Activated naive CD4-positive, alpha-beta T cell treated with anti-CD3 and anti-CD28 coated beads, Interleukin-2, amount 50 U/mL, for 16 hours (primary cell): ENCODE data around the gene KIAA1549.

Experiments used
- DNase-seq: peaks from one replicate; pipeline ENCODE4 v3.0.0-alpha.2; 2020

Gene KIAA1549

DNA sequence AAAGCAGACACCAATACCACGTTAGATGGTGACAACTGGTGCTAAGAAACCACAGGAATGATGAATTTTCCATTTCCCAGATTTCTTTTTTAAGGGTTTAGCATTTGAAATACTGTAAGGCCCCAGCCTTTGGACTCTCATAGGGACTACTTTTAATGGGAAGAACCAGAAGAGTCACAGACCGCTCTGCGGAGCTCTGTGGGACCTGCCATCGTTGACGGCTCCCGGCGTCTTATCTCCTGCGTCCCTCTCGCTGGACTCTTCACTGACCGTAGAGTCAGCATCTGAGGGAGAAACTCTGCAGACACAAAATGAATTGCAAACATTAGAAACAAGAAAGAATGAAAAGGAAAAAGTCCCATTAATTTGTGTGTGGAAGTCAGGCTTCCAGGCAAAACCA lies 101.8 kb downstream of the KIAA1549 start:
- no peak for DNase-seq

DNA sequence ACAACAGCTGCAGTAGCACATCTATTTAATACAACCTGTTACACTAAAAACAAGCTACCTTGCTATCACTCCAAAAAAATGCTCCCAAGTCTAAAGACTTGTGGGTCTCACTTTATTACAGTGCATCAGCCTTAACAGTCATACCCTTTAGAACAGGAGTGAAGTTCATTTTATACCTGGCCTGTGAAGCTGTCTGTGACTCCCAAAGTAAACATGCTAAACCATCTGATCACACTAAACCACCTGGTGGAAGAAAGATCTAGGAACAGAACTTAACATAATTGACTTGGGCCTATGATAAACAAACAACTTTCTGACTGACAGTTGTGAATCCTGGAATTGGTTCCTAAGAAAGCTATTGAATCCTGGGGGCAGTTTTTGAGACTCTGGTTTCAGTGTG lies 102.3 kb downstream of the KIAA1549 start:
- DNase-seq, result no peak

GRCh38 chr7:138878051-138878450 lies 103.1 kb downstream of the KIAA1549 start:
- no peak for DNase-seq

DNA sequence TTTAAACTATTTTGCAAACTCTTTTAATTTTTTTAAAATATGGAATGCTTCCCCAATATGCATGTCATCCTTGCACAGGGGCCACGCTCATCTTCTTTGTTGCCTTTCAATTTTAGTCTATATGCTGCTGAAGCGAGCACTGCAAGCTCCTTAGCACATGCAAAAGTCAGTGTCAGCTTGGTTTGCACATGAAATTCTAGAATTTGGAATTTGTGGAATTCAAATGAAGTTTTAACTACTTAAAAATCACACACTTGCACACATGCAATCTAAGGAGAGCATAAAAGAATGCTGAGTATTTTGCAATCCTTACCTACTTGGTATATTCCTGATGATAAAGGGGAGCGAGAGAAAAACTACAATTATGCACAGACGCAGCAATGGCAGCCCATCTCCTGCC lies 104.9 kb downstream of the KIAA1549 start:
- DNase-seq, result no peak

GRCh38 chr7:138875794-138876193 lies 105.4 kb downstream of the KIAA1549 start:
- peak; percentile 52 for DNase-seq

DNA sequence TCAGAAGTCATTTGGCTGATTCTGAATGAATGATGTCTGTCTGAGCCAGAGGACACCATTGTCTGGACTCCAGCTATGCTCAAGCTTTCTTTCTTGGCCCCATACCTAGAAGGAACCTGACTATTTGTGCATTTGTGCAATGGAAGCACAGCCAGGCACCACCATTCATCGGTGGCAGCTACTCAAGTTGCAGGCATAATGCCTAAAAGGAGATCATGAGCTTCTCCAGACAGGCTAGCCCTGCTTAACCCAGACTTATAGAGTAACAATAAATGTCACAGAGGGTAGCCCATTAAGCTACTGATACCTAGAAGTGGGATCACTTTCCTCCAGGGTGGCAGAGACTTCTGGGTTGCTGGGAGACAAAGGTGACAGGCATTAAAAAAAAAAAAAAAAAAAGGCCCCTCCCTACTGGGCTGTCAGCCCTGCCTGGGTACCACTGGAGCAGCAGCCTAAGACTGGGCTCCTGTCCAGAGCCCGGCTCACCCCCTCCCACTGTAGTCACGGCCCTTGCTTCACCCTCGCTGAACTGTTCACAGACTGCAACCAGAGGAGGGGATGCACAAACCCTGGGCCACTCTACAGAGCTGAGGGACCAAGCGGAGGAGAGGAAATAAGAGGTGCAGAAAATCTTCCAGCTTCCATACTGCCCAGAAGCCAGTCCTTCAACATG lies 107.8 kb downstream of the KIAA1549 start:
- DNase-seq, result no peak

GRCh38 chr7:138872576-138872975 lies 108.6 kb downstream of the KIAA1549 start:
- DNase-seq, result no peak

DNA sequence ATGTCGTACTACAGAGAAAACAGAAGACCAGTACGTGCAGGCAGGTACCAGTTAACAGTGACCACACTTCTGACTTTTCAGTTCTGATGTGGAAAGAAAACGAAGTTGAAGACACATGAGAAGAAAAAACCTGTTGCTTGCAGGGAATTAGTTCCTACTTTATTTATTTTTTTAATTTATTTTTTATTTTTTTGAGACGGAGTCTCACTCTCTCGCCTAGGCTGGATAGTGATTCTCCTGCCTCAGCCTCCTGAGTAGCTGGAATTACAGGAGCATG lies 109.4 kb downstream of the KIAA1549 start:
- no peak for DNase-seq

GRCh38 chr7:138871065-138871813 lies 110.0 kb downstream of the KIAA1549 start:
- no peak for DNase-seq

GRCh38 chr7:138869353-138869752 lies 111.8 kb downstream of the KIAA1549 start:
- DNase-seq, result no peak

DNA sequence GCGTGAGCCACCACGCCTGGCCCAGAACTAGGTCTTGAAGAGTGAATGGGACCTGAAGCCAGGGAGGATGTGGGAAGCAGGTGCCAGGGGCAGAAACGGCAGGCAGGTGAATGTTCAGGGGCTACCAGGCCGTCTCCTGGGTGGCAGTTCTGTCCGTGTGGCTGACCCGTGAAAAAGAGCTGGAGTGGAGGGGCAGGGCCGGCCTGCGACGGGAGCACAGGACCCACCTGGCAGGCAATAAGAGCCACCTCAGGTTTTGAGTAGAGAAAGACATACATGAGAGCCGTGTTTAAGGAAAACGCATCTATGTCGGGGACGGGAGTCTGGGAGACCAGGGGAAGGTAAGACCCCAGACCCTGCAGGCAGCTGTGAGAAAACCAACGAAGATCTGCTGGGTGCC lies 112.5 kb downstream of the KIAA1549 start:
- DNase-seq, result no peak

DNA sequence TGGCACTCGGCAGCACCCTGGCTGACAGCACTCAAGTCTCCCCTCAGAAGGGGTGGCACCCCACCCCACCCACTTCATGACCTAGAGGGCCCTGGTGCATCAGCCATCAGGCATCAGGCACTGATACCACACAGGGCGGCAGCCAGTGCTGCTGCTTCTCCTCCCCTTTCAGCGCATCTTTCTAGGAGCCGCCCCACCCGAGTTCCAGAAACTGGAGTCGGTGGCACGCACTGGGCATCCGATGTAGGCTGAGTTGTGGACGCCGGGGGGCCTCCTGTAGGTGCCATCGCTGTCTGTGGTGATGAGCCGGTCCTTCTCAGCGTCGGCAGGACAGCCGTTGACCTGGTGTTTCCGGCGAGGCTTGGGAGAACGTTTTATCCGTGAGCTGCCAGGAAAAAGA lies 113.4 kb downstream of the KIAA1549 start:
- DNase-seq, result no peak

DNA sequence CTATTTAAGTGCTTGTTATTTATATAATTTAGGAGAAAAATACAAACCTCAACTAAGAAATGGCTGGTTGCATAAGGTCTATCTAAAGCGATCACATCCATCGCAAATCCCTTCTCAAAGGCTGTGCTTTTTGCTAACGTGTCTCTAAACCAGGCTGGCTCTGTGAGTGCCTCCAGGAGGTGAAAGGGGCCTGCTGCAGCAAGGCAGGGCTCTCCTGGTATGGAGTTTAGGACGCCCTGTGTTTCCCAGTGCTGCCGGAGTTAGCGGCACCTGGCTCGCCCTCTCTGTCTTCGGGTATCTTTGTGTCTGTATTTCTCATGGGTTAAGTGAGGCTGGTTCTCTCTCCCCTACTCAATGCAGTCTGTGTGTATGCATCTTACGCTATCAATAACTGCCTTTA lies 114.8 kb downstream of the KIAA1549 start:
- DNase-seq, result no peak

GRCh38 chr7:138865843-138866242 lies 115.3 kb downstream of the KIAA1549 start:
- DNase-seq, result no peak

DNA sequence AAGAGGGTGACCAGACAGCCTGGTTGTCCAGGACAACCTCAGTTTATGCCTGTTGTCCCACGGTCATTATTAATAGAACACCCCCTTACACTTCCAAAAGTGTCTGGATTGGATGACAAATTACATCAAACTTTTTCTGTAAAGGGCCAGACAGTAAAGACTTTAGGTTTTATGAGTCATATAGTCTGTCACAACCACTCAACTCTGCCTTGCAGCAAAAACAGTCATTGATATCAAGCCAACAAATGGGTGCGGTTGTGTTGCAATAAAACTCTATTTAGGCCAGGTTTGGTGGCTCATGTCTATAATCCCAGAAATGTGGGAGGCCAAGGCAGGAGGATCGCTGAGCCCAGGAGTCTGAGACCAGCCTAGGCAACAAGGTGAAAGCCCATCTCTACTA lies 116.5 kb downstream of the KIAA1549 start:
- DNase-seq, result no peak

- DNase-seq, result no peak
Observed at GRCh38 chr7:138863931-138864330, 117.3 kb downstream of the KIAA1549 start.

GRCh38 chr7:138861051-138861450 lies 120.1 kb downstream of the KIAA1549 start:
- no peak for DNase-seq

- no peak for DNase-seq
Observed at GRCh38 chr7:138857728-138858127, 123.5 kb downstream of the KIAA1549 start.

DNA sequence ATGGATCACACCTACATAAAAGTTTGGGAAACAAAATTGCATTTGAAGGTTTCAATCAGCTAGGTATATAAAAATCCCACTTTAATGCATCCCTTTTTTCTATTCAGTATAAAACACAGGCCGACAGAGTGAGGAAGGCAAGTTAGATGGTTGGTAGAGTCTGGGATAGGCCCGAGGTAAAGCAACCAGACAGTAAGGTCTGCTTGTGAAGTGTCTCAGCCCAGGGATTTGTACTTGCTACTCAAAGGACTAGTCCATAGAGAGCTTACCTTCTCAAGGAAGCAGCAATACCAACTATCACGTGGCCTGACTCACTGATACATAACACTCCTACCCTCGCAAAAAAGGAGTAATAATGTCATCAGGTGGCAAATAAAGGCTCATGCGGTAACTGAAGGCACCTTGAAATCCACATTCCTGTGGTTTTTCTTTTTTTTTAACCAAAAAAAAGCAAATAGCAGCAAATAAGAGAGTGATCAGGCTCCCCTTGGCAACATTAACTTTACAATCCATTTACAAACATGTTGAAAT lies 127.0 kb downstream of the KIAA1549 start:
- no peak for DNase-seq

- DNase-seq, result no peak
Observed at GRCh38 chr7:138853448-138853847, 127.7 kb downstream of the KIAA1549 start.

GRCh38 chr7:138852469-138852868 lies 128.7 kb downstream of the KIAA1549 start:
- DNase-seq, result no peak

GRCh38 chr7:138849701-138850100 lies 131.5 kb downstream of the KIAA1549 start:
- no peak for DNase-seq

GRCh38 chr7:138848056-138848980 lies 132.9 kb downstream of the KIAA1549 start:
- no peak for DNase-seq

GRCh38 chr7:138845711-138846110 lies 135.5 kb downstream of the KIAA1549 start:
- DNase-seq, result no peak
